HepG2 (cell line): ENCODE measurements around the gene POGK. TPM values are rescaled to one million over a fixed set of nuclear protein-coding genes. Genes with fewer than 3 reads are reported as not detected.

Experiments
- CENPT ChIP-seq: sonication (generic); formaldehyde crosslinking; IDR thresholded peaks from 2 replicates; pipeline ENCODE4 v1.8.0; 2022; ENCODE audit warnings: low read depth, mild to moderate bottlenecking, moderate library complexity, missing genetic modification reagents
- KDM5B ChIP-seq: sonication (generic); formaldehyde crosslinking; IDR thresholded peaks from 2 replicates; pipeline ENCODE4 v1.4.0; 2020; ENCODE audit warnings: missing genetic modification reagents, mild to moderate bottlenecking, borderline replicate concordance
- MAFF ChIP-seq: IDR thresholded peaks from 2 replicates; pipeline ENCODE4 v1.6.1; 2011; ENCODE audit warnings: low read depth, low read length, improper control_type of control experiment
- SMC3 ChIP-seq: IDR thresholded peaks from 2 replicates; pipeline ENCODE4 v1.6.1; 2011; ENCODE audit warnings: low read length, improper control_type of control experiment
- SRSF9 ChIP-seq: fragments of 200-400 bp; formaldehyde crosslinking; IDR thresholded peaks from 2 replicates; pipeline ENCODE4 v1.6.1; 2018; ENCODE audit warnings: borderline replicate concordance, mild to moderate bottlenecking, low read depth, low read length; ENCODE audit not compliant: insufficient read depth, poor library complexity, severe bottlenecking
- ZNF101 ChIP-seq: sonication (generic); formaldehyde crosslinking; IDR thresholded peaks from 2 replicates; pipeline ENCODE4 v1.4.0; 2020; ENCODE audit warnings: mild to moderate bottlenecking, low read depth, missing genetic modification reagents, borderline replicate concordance
- polyA plus RNA-seq, 8 experiments: library from polyadenylated mRNA; depleted of rRNA in 3 of 8; stranded (reverse) in 7 of 8; unstranded in 1 of 8; fragments of >200 nt; fragmentation: Illumina TruSeq in 4 of 8; extraction: Trizol in 4 of 8; gene quantifications; 2 replicates each; pipeline versions ENCODE4 v1.2.1 to v1.2.3, GENCODE V29; 2011 to 2016; ENCODE audit warnings: low read depth in 4 of 8, missing spikeins in 1 of 8, mixed read lengths in 1 of 8; ENCODE audit not compliant: insufficient read depth in 1 of 8
- total RNA-seq, 5 experiments: library from RNA; depleted of rRNA; stranded (reverse); fragments of >200 nt; fragmentation: Illumina TruSeq; extraction: Trizol; gene quantifications; 2 replicates each; pipeline ENCODE4 v1.2.3, GENCODE V29; 2016; ENCODE audit warnings: low read depth in 1 of 5
- TF ChIP-seq, protein P1 (sequence below): sonication (generic); formaldehyde crosslinking; IDR thresholded peaks from 2 replicates; pipeline ENCODE4 v1.8.1; 2023; ENCODE audit warnings: missing genetic modification reagents, mild to moderate bottlenecking, borderline replicate concordance
- TF ChIP-seq, protein P2 (sequence below): IDR thresholded peaks from 2 replicates; pipeline ENCODE4 v1.6.1; 2016
- TF ChIP-seq, protein P3 (sequence below): sonication (generic); formaldehyde crosslinking; IDR thresholded peaks from 2 replicates; pipeline ENCODE4 v1.4.0; 2020; ENCODE audit warnings: missing genetic modification reagents

POGK gene
- total and polyA plus RNA-seq, 2 of the 13 experiments (the other 11 are each of a cell fraction or from before 2014, with no cell fraction given): 4.8 to 16.2 TPM

DNA sequence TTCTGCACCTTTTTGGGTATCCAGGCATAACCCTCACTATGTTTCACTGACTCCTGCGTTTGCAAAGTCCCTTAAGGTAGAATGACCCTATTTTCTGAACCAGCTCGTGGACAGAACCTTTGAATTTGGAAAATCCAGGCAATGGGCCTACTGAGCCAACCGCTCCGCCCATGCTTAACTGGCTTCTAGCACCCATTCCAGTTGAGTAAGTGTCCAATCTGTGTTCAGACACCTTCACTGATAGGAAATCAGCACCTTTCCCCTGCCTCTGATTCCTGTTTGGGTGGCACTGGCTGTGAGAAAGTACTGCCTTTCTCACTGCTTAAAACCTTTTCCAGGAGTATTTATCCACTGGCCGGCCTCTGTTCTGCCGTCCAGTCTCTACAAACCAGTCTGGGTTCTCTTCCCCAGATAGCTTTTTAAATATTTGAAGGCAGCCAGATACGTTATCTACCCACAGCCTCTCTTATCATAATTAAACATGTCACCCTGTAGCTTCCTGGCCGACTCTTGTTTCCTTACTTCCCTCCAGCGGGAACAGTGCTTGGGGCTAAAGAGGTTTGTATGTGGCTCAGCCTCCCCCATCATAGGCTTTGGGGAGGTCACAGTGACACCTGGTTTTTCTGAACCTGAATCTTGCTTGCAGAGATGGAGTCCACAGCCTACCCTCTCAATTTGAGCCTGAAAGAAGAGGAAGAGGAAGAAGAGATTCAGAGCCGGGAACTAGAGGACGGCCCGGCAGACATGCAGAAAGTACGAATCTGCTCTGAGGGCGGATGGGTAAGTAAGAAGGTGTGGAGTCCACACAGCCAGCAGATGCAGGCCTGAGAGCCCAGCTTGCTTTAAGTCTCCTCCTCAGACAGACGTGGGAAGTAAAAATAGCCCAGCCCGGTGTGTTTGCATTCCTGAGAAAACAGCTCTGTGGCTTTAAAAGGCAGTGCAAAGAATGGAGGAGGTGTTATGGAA lies 1.3 kb downstream of the POGK start (continued):
- TF ChIP-seq CENPT: no peak
- no peak for TF ChIP-seq MAFF
- no peak for TF ChIP-seq SRSF9
- TF ChIP-seq, protein P1, sequence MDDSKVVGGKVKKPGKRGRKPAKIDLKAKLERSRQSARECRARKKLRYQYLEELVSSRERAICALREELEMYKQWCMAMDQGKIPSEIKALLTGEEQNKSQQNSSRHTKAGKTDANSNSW: no peak
- no peak for TF ChIP-seq ZNF101 (CRISPR knock-in tag)
- TF ChIP-seq, protein P2, sequence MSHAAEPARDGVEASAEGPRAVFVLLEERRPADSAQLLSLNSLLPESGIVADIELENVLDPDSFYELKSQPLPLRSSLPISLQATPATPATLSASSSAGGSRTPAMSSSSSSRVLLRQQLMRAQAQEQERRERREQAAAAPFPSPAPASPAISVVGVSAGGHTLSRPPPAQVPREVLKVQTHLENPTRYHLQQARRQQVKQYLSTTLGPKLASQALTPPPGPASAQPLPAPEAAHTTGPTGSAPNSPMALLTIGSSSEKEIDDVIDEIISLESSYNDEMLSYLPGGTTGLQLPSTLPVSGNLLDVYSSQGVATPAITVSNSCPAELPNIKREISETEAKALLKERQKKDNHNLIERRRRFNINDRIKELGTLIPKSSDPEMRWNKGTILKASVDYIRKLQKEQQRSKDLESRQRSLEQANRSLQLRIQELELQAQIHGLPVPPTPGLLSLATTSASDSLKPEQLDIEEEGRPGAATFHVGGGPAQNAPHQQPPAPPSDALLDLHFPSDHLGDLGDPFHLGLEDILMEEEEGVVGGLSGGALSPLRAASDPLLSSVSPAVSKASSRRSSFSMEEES (CRISPR knock-in tag): no peak
- TF ChIP-seq, protein P3, sequence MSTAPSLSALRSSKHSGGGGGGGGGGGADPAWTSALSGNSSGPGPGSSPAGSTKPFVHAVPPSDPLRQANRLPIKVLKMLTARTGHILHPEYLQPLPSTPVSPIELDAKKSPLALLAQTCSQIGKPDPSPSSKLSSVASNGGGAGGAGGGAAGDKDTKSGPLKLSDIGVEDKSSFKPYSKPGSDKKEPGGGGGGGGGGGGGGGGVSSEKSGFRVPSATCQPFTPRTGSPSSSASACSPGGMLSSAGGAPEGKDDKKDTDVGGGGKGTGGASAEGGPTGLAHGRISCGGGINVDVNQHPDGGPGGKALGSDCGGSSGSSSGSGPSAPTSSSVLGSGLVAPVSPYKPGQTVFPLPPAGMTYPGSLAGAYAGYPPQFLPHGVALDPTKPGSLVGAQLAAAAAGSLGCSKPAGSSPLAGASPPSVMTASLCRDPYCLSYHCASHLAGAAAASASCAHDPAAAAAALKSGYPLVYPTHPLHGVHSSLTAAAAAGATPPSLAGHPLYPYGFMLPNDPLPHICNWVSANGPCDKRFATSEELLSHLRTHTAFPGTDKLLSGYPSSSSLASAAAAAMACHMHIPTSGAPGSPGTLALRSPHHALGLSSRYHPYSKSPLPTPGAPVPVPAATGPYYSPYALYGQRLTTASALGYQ: no peak
- no peak for TF ChIP-seq KDM5B (CRISPR knock-in tag)
- TF ChIP-seq SMC3: no peak
- TF ChIP-seq, all 625 proteins: peak for 6
